OCI-LY3 (cell line): Measurements from ENCODE around the gene MFSD6L.

Experiments
- H2AFZ ChIP-seq: fragments of 200-600, 300-600 bp; shearing (Covaris generic); 2 replicates; pipeline ENCODE4 v1.6.0; 2014; ENCODE audit warnings: antibody characterized with exemption, low read depth, low read length
- H3K27ac ChIP-seq: fragments of 200-600, 300-600 bp; sonication (generic); 2 replicates; pipeline ENCODE4 v1.5.1; 2014; ENCODE audit warnings: mild to moderate bottlenecking, low read length, moderate library complexity, mixed read lengths
- H3K27me3 ChIP-seq: fragments of 200-600, 300-600 bp; sonication (generic); 2 replicates; pipeline ENCODE4 v1.6.1; 2014; ENCODE audit warnings: low read depth, low read length, mixed read lengths
- H3K36me3 ChIP-seq: fragments of 200-600, 300-600 bp; sonication (generic); replicated peaks from 2 replicates; pipeline ENCODE3; 2014; ENCODE audit warnings: low read depth, low read length, mixed read lengths
- H3K4me1 ChIP-seq: fragments of 300-600, 200-600 bp; sonication (generic); 2 replicates; pipeline ENCODE4 v1.6.1; 2014; ENCODE audit warnings: low read length, mixed read lengths
- H3K4me2 ChIP-seq: fragments of 200-600, 300-600 bp; sonication (generic); 2 replicates; pipeline ENCODE4 v1.6.1; 2014; ENCODE audit warnings: low read length, mixed read lengths
- H3K4me3 ChIP-seq: fragments of 300-600, 200-600 bp; sonication (generic); 2 replicates; pipeline ENCODE4 v1.5.1; 2014; ENCODE audit warnings: antibody characterized with exemption, mild to moderate bottlenecking, low read length, moderate library complexity
- H3K79me2 ChIP-seq: fragments of 300-600, 200-600 bp; shearing (Covaris generic); 2 replicates; pipeline ENCODE4 v1.6.1; 2014; ENCODE audit warnings: mild to moderate bottlenecking, low read length, mixed read lengths
- H3K9ac ChIP-seq: fragments of 300-600, 200-600 bp; shearing (Covaris generic); 2 replicates; pipeline ENCODE4 v1.6.0; 2014; ENCODE audit warnings: mild to moderate bottlenecking, low read length, moderate library complexity
- H3K9me3 ChIP-seq: fragments of 200-600, 300-600 bp; shearing (Covaris generic); 2 replicates; pipeline ENCODE4 v1.6.1; 2014; ENCODE audit warnings: low read length, mixed read lengths; ENCODE audit not compliant: insufficient read depth
- H4K20me1 ChIP-seq: fragments of 200-600, 300-600 bp; sonication (generic); 2 replicates; pipeline ENCODE4 v1.6.1; 2016; ENCODE audit warnings: low read length, mixed read lengths; ENCODE audit not compliant: insufficient read depth
- EZH2phosphoT487 ChIP-seq: fragments of 200-600 bp; shearing (Covaris generic); IDR thresholded peaks from 2 replicates; pipeline ENCODE4 v1.6.1; 2018; ENCODE audit warnings: antibody characterized with exemption, mixed run types, low read depth
- TF ChIP-seq, protein P1 (sequence below): fragments of 200-600, 300-600 bp; sonication (generic); IDR thresholded peaks from 2 replicates; pipeline ENCODE4 v1.5.1; 2014; ENCODE audit warnings: antibody characterized with exemption, low read length, low read depth

Gene MFSD6L

DNA sequence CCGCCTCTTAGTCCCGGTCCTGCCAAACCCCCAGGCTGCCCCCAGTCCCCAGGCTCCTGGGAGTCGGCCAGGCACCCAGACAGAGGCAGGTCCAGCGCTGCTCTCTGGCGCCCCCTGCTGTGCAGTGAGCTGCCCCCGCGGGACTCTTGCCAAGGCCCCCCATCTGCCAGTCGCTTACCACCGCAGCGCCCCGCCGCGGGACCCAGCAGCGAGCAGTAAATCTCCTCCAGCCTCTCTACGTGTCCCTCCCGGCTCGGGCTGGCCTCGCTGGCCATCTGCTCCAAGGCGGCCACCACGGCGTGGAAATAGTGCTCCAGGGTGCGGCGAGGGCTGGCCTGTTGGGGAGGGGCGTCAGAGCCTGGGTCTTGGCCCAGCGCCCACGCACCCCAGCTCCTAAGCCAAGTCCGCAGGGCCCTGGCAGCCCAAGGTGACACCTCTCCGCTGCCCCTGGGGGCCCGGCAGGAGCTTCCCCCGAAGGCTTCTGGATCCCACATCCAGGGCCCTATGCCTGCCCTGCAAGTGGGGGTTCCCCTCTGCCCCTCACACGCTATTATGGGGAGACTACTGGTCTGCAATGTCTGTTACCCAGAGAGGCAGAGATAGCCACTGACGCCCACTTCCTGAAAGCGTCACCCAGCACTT, 33.7 kb upstream of the MFSD6L start:
- Histone ChIP-seq H3K4me1 (no peaks in the 10 kb centered on the region), H3K9ac (no peak overlapping the region), H4K20me1 (no peaks in the 10 kb centered on the region), H3K9me3 (no peaks in the 10 kb centered on the region), H2AFZ (no peak overlapping the region), H3K27ac (no peak overlapping the region), H3K27me3 (no peaks in the 10 kb centered on the region), H3K4me3 (no peak overlapping the region), H3K79me2 (no peaks in the 10 kb centered on the region), H3K4me2 (no peak overlapping the region), H3K36me3 (no peaks in the 10 kb centered on the region)
- TF ChIP-seq, protein P1, sequence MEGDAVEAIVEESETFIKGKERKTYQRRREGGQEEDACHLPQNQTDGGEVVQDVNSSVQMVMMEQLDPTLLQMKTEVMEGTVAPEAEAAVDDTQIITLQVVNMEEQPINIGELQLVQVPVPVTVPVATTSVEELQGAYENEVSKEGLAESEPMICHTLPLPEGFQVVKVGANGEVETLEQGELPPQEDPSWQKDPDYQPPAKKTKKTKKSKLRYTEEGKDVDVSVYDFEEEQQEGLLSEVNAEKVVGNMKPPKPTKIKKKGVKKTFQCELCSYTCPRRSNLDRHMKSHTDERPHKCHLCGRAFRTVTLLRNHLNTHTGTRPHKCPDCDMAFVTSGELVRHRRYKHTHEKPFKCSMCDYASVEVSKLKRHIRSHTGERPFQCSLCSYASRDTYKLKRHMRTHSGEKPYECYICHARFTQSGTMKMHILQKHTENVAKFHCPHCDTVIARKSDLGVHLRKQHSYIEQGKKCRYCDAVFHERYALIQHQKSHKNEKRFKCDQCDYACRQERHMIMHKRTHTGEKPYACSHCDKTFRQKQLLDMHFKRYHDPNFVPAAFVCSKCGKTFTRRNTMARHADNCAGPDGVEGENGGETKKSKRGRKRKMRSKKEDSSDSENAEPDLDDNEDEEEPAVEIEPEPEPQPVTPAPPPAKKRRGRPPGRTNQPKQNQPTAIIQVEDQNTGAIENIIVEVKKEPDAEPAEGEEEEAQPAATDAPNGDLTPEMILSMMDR, result peak; percentile 36
- no peak for TF ChIP-seq EZH2phosphoT487

DNA sequence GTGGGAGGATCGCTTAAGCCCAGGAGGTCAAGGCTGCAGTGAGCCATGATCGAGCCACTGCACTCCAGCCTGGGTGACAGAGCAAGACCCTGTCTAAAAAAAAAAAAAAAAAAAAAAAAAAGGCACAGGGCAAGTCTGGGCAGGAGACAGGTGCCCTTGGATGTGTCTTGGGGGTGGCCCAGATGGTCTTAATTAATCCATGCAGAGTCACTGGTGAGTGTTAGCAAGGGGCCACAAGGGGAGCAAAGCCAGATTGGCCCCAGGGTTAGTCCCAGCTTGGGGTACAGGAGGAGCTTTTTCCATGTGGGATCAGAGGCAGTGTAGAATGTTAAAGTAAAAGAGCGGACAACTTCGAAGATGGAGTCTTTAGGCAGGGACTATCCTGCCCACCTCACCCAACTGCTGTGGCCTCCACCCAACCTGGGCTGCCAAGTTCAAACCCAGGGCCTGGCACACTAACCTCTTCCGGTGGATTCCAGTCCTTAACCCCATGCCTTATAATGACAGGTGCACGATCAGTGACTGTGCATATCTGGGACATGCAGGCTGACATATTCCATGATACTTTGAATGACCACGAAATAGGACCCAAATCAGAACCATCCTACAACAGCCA, 32.2 kb upstream of the MFSD6L start:
- no peak overlapping the region for H3K4me2 ChIP-seq
- H3K4me3 ChIP-seq, result no peak overlapping the region
- H2AFZ ChIP-seq, result no peak overlapping the region
- H3K9ac ChIP-seq, result no peak overlapping the region
- no peaks in the 10 kb centered on the region for H3K79me2 ChIP-seq
- H3K27me3 ChIP-seq, result no peaks in the 10 kb centered on the region
- H4K20me1 ChIP-seq, result no peaks in the 10 kb centered on the region
- H3K4me1 ChIP-seq, result no peaks in the 10 kb centered on the region
- H3K36me3 ChIP-seq, result no peaks in the 10 kb centered on the region
- H3K9me3 ChIP-seq, result no peaks in the 10 kb centered on the region
- TF ChIP-seq EZH2phosphoT487, result no peak
- TF ChIP-seq, protein P1, result no peak
- no peak overlapping the region for H3K27ac ChIP-seq

GRCh38 chr17:8830141-8830540, 31.0 kb upstream of the MFSD6L start:
- Histone ChIP-seq H4K20me1 (no peaks in the 10 kb centered on the region), H3K79me2 (no peaks in the 10 kb centered on the region), H3K4me3 (no peak overlapping the region), H3K36me3 (no peaks in the 10 kb centered on the region), H3K4me2 (no peak overlapping the region), H3K27me3 (no peaks in the 10 kb centered on the region), H3K9ac (no peak overlapping the region), H3K27ac (no peak overlapping the region), H2AFZ (no peak overlapping the region), H3K9me3 (no peaks in the 10 kb centered on the region), H3K4me1 (no peaks in the 10 kb centered on the region)
- TF ChIP-seq, protein P1, result no peak
- TF ChIP-seq EZH2phosphoT487, result no peak

DNA sequence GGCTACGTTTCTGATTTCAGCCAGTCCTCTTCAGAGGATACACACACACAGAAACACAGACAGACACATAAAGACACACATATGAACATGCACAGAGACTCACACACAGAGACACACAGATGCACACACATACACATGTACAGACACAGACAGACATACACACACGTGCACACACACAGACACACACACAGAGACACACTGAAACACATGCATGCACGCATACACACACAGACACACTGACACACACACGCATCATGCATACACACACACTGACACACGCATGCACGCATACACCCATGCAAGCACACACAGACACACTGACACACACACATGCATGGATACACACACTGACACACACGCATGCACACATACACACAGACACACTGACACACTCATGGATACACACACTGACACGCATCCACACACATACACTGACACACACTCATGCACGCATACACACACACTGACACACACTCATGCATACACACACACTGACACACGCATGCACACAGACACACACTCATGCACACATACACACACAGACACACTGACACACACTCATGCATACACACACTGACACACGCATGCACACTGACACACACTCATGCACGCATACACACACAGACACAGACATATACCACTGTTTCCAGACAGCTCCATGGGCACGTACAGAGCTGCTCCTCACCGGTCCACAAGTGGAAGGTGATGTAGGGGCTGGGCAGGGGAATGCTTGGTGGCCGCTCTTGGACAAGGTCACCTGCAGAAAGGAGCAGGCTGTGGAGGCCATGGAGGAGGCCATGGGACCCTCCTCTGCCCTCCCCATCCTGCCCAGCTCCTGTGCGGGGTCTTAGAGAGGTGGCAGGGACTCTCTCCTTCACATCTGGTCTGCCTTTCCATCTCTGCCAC, 30.1 kb upstream of the MFSD6L start:
- no peak overlapping the region for H2AFZ ChIP-seq
- no peaks in the 10 kb centered on the region for H3K9me3 ChIP-seq
- no peaks in the 10 kb centered on the region for H3K27me3 ChIP-seq
- no peaks in the 10 kb centered on the region for H4K20me1 ChIP-seq
- H3K4me3 ChIP-seq, result no peak overlapping the region
- no peaks in the 10 kb centered on the region for H3K79me2 ChIP-seq
- H3K27ac ChIP-seq, result no peak overlapping the region
- no peaks in the 10 kb centered on the region for H3K4me1 ChIP-seq
- no peak overlapping the region for H3K4me2 ChIP-seq
- TF ChIP-seq, protein P1, result no peak
- TF ChIP-seq EZH2phosphoT487, result no peak
- H3K9ac ChIP-seq, result no peak overlapping the region
- H3K36me3 ChIP-seq, result no peaks in the 10 kb centered on the region
